ENCODE data around the gene LOXHD1.

LOXHD1 gene

DNA sequence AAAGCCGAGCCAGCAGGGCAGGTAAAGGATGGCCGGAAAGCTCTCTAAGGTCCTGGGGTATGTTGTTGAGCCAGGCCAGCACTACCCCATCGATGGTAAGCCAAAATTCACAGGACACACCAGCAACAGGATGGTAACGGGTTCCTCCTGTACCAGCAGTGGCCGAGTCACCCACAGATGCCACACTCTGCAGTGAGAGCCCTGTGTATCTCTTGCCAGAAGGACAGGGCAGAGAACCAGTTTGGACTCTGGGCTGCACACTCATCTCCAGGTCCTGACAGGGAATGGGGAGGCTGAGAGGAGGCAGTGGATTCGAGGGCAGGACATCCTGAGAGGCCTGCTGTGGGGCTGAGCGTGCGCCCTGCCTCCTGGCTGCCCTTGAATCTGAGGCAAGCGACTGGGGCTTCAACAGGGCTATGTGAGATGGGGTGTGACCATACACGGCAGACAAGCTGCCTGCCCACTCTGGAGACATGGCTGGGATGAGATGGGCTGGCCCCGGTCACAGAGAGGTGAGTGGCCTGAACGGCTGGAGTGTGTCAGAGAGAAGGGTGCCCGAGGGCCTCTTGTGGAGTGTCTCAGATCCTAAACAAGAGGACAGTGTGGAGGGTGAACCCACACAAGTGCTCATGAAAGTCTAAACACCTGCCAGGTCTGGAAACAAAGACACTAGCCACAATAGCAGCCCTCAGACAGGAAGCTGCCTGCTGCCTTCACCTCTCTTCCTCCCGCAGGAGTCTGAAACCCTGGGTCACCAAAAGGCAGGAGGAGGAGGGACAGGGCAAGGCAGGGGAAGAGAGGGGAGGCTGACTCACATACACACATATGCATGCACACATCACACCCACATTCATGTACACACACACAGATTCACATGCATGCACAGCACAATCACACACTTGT is 182.3 kb downstream of the LOXHD1 start:
- no peak overlapping the region for H3K4me3 Mint-ChIP-seq
- intact Hi-C loops (cut with micrococcal nuclease), result no loop called here
- H3K9me3 Mint-ChIP-seq, result no peaks in the 10 kb centered on the region
- H3K36me3 Mint-ChIP-seq (ENCODE audit: low read depth), result no peaks in the 10 kb centered on the region
- no peak overlapping the region for H3K27ac Mint-ChIP-seq
- H3K27me3 Mint-ChIP-seq, result no peaks in the 10 kb centered on the region
- H3K4me1 Mint-ChIP-seq (ENCODE audit: low read depth), result no peaks in the 10 kb centered on the region

GRCh38 chr18:46471809-46472498 is 185.1 kb downstream of the LOXHD1 start:
- no peaks in the 10 kb centered on the region for H3K27me3 Mint-ChIP-seq
- intact Hi-C loops (cut with micrococcal nuclease), result no loop called here
- H3K4me1 Mint-ChIP-seq (ENCODE audit: low read depth), result no peaks in the 10 kb centered on the region
- no peak overlapping the region for H3K4me3 Mint-ChIP-seq
- H3K27ac Mint-ChIP-seq, result no peak overlapping the region
- H3K36me3 Mint-ChIP-seq (ENCODE audit: low read depth), result no peaks in the 10 kb centered on the region
- no peaks in the 10 kb centered on the region for H3K9me3 Mint-ChIP-seq

DNA sequence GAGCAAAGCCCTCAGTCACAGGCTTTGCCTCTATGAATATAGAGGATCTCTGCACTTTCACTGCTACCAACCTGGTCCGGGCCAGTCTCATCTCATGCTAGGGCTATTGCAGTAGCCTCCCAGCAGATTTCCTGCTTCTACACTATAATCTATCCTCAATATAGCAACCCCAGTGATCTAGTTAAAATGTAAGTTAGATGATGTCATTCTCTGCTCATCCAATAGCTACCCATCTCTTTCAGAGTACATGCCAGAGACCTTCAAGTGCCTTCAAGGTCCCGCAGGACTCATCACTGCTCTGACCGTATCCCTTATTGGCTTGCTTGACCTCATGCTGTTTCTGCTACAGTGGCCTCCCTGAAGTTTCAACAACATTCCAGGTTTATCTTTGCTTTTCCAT is 186.3 kb downstream of the LOXHD1 start:
- H3K27ac Mint-ChIP-seq, result no peak overlapping the region
- intact Hi-C loops (cut with micrococcal nuclease), result no loop called here
- no peaks in the 10 kb centered on the region for H3K4me1 Mint-ChIP-seq (ENCODE audit: low read depth)
- no peaks in the 10 kb centered on the region for H3K36me3 Mint-ChIP-seq (ENCODE audit: low read depth)
- H3K27me3 Mint-ChIP-seq, result no peaks in the 10 kb centered on the region
- no peak overlapping the region for H3K4me3 Mint-ChIP-seq
- H3K9me3 Mint-ChIP-seq, result no peaks in the 10 kb centered on the region

GRCh38 chr18:46469186-46469915 is 187.7 kb downstream of the LOXHD1 start:
- intact Hi-C loops (cut with micrococcal nuclease), result no loop called here
- no peaks in the 10 kb centered on the region for H3K9me3 Mint-ChIP-seq

DNA sequence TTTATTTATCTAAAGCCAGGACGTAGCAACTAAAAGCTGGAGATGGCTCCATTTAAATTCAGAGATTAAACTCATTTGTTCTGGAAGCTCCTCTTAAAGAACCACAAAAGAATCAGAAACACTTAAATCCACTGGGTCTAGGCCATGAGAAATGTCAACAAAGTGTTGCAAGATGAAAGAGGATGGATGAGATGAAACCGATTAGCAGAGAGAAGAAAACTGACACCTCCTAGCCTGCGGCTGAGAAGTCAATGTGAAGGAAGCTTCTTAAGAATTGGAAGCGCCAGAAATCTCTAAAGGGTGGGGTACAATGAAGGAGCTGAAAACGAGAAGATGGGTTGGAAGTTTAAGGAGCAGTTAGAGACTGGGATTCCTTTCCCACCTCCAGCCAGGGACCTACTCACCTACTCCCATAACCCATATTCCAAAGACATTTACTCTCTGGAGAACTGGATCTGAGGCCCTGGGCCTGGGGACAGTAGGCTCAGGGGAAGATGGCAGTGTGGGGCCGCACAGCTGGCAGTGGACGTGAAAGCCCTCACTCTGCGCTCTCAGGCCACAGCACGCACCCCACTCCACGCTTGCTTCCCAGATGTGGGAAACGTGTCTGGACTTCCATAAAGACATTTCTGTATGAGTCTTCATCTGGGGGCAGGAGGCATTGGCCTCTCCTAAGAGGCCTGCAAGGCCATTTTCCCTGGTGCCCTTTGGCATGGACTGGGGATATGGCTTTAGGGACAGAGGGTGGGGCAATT is 188.4 kb downstream of the LOXHD1 start:
- no peaks in the 10 kb centered on the region for H3K4me1 Mint-ChIP-seq (ENCODE audit: low read depth)
- peaks cover 3% of the 10 kb centered on the region for H3K27me3 Mint-ChIP-seq
- H3K4me3 Mint-ChIP-seq, result no peak overlapping the region
- H3K9me3 Mint-ChIP-seq, result no peaks in the 10 kb centered on the region
- H3K27ac Mint-ChIP-seq, result no peak overlapping the region
- intact Hi-C loops (cut with micrococcal nuclease), result no loop called here
- no peaks in the 10 kb centered on the region for H3K36me3 Mint-ChIP-seq (ENCODE audit: low read depth)

More at GRCh38 chr18:46469186-46469915, 187.7 kb downstream of the LOXHD1 start:
- Mint-ChIP-seq H3K36me3 (ENCODE audit: low read depth) (no peaks in the 10 kb centered on the region), H3K27me3 (peaks cover 3% of the 10 kb centered on the region), H3K27ac (no peak overlapping the region), H3K4me1 (ENCODE audit: low read depth) (no peaks in the 10 kb centered on the region), H3K4me3 (no peak overlapping the region)

DNA sequence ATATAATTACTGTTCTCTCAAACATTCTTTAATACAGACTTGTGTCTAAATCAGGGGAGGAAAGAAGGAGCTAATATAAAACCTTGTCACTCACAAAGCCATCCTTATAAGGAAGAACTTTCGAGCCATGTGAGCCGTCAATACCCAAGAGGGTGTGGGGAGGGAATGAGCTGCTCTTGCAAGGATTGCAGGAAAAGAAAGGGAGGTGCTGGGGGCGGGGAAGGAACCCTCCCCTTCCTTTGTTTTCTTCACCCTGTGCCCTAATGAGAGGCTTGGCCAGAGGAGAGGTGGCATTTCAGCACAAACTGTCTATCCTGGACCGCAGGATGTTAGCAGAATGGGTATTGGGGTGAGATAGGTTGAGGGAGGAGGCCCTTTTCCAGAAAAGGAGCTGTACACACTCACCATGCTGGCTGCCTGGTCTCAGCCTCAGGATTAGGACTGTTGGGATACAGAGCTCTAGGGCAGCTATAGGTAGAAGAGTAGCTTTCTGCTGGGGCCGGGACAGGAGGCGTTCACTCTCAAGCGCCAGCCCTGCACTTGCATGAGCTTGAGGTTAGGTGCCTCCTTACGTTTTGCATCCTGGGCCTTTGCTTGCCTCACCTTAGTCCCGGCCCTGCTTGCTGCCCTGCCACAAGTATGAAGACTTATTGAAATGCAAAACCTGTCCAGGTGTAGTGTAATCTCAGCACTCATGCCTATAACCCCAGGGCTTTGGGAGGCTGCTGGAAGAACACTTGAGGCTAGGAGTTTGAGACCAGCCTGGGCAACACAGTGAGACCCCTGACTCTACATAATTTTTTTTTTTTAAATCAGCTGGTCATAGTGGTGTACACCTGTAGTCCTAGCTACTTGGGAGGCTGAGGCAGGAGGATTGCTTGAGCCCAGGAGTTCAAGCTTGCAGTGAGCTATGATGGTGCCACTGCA is 190.5 kb downstream of the LOXHD1 start:
- intact Hi-C loops (cut with micrococcal nuclease), result no loop called here
- H3K4me1 Mint-ChIP-seq (ENCODE audit: low read depth), result no peaks in the 10 kb centered on the region
- H3K27ac Mint-ChIP-seq, result no peak overlapping the region
- H3K27me3 Mint-ChIP-seq, result peaks cover 5% of the 10 kb centered on the region
- no peaks in the 10 kb centered on the region for H3K9me3 Mint-ChIP-seq
- H3K36me3 Mint-ChIP-seq (ENCODE audit: low read depth), result no peaks in the 10 kb centered on the region
- H3K4me3 Mint-ChIP-seq, result no peak overlapping the region

- Mint-ChIP-seq H3K27ac (no peak overlapping the region), H3K27me3 (peaks cover 7% of the 10 kb centered on the region), H3K9me3 (no peaks in the 10 kb centered on the region), H3K4me3 (no peak overlapping the region), H3K4me1 (ENCODE audit: low read depth) (no peaks in the 10 kb centered on the region), H3K36me3 (ENCODE audit: low read depth) (no peaks in the 10 kb centered on the region)
- intact Hi-C loops (cut with micrococcal nuclease), result no loop called here
Observed at GRCh38 chr18:46464926-46465655, 191.9 kb downstream of the LOXHD1 start.

DNA sequence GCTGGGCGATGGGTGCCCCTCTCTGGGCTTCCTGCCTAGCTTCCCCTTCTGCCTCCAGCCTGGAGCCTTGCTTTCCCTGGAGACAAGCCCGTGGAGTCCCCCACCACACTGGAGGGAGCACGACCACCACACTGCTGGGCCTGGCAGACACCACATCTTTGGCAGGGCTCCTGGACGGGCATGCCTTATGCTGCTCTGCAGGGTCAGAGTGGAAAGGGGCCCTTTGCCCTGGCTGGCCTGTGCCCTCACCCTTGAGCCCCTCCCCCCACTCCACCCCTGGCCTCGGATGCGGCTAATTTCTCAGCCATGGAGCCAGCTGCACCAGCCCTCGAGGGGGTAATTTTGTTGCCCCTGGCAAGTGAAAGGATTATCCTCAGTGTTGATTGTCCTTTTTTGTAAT is 194.5 kb downstream of the LOXHD1 start:
- Mint-ChIP-seq H3K27me3 (peaks cover 10% of the 10 kb centered on the region), H3K9me3 (no peaks in the 10 kb centered on the region), H3K36me3 (ENCODE audit: low read depth) (no peaks in the 10 kb centered on the region), H3K4me1 (ENCODE audit: low read depth) (no peaks in the 10 kb centered on the region), H3K27ac (no peak overlapping the region), H3K4me3 (no peak overlapping the region)
- intact Hi-C loops (cut with micrococcal nuclease), result no loop called here

GRCh38 chr18:46461993-46462392 is 195.0 kb downstream of the LOXHD1 start:
- Mint-ChIP-seq H3K27me3 (peaks cover 10% of the 10 kb centered on the region), H3K4me1 (ENCODE audit: low read depth) (no peaks in the 10 kb centered on the region), H3K27ac (no peak overlapping the region), H3K36me3 (ENCODE audit: low read depth) (no peaks in the 10 kb centered on the region), H3K4me3 (no peak overlapping the region), H3K9me3 (no peaks in the 10 kb centered on the region)
- intact Hi-C loops (cut with micrococcal nuclease), result no loop called here

DNA sequence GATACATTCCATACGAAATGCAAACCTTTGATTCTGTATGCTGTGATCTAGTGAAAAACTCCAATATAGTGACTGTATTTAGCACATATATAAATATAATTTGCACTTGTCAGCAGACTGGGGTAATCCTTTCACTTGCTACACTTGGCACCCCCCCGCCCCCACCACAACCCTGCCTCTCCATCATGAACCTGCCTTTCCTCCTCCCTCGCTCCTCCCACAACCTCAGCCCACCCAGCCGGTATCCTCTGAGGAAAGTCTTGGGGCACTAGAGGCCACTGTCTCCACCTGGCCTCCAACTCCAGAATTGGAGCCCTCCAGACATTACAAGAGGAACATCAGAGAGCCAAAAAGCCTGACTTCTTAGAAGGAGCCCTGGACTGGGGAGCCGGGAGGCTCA is 196.3 kb downstream of the LOXHD1 start:
- H3K4me1 Mint-ChIP-seq (ENCODE audit: low read depth), result no peaks in the 10 kb centered on the region
- intact Hi-C loops (cut with micrococcal nuclease), result no loop called here
- no peaks in the 10 kb centered on the region for H3K9me3 Mint-ChIP-seq

GRCh38 chr18:46459789-46460455 is 197.1 kb downstream of the LOXHD1 start:
- intact Hi-C loops (cut with micrococcal nuclease), result no loop called here
- Mint-ChIP-seq H3K36me3 (ENCODE audit: low read depth) (no peaks in the 10 kb centered on the region), H3K27me3 (peaks cover 10% of the 10 kb centered on the region), H3K4me1 (ENCODE audit: low read depth) (no peaks in the 10 kb centered on the region), H3K4me3 (no peak overlapping the region), H3K9me3 (no peaks in the 10 kb centered on the region), H3K27ac (no peak overlapping the region)

More for the DNA sequence above, 196.3 kb downstream of the LOXHD1 start:
- Mint-ChIP-seq H3K27ac (no peak overlapping the region), H3K36me3 (ENCODE audit: low read depth) (no peaks in the 10 kb centered on the region), H3K27me3 (peaks cover 10% of the 10 kb centered on the region), H3K4me3 (no peak overlapping the region)

DNA sequence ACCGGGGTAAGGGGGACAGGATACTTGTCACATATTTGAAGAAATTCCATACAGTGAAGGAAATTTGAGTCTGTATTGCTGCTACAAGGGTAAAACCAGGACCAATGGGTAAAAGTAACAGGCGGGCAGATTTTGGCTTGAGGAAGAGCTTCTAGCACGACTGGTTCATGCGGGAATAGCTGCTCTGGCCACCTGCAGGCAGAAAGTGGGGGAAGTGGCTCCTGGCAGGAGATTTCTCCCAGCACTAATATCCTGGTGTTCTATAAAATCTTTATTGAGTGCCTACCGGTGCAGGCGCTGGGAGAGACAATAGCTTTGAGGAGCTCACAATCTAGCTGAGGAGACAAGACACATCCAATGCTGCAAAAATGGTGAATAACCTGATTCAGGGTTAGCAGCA is 198.5 kb downstream of the LOXHD1 start:
- H3K9me3 Mint-ChIP-seq, result no peaks in the 10 kb centered on the region
- intact Hi-C loops (cut with micrococcal nuclease), result no loop called here
- no peaks in the 10 kb centered on the region for H3K4me1 Mint-ChIP-seq (ENCODE audit: low read depth)
- peaks cover 7% of the 10 kb centered on the region for H3K27me3 Mint-ChIP-seq
- no peak overlapping the region for H3K27ac Mint-ChIP-seq
- H3K4me3 Mint-ChIP-seq, result no peak overlapping the region
- no peaks in the 10 kb centered on the region for H3K36me3 Mint-ChIP-seq (ENCODE audit: low read depth)

Measured in dendritic cell treated with granulocyte-macrophage colony-stimulating factor and Interleukin-4, amounts not matched to agents 40 ng/mL and 50 ng/mL, for 4 days (primary cell).